Adrenal gland (tissue), 12 donors: ENCODE data around the gene PRKACB. TPM values are rescaled to one million over a fixed set of nuclear protein-coding genes. Genes with fewer than 3 reads are reported as not detected.

ENCODE experiments used
- DNase-seq, 7 donors: peaks; one replicate each; pipeline ENCODE4 v3.0.0-alpha.2; 2019 to 2020
- H3K27ac ChIP-seq, 5 donors: fragments of 200-600 bp; sonication (generic) in 4 of 5; 1 replicate in 3 of 5; 2 replicates in 2 of 5; pipeline versions ENCODE4 v1.5.1 to v1.8.0; 2016 to 2020; ENCODE audit warnings: mild to moderate bottlenecking in 1 of 5
- H3K27me3 ChIP-seq: fragments of 200-600 bp; 2 replicates; pipeline ENCODE4 v1.8.0; 2021
- H3K36me3 ChIP-seq, 2 donors: fragments of 200-600 bp; replicated peaks in 1 of 2; 1 replicate in 1 of 2; 2 replicates in 1 of 2; pipeline versions ENCODE4 v1.5.1 to v1.8.0; 2018 to 2022
- H3K4me1 ChIP-seq, 2 donors: fragments of 200-600 bp; replicated peaks in 1 of 2; 1 replicate in 1 of 2; 2 replicates in 1 of 2; pipeline versions ENCODE4 v1.5.1 to v1.8.0; 2018 to 2021
- H3K4me3 ChIP-seq, 4 donors: fragments of 200-600 bp; sonication (generic) in 3 of 4; one replicate each; pipeline ENCODE4 v1.5.1; 2016 to 2018
- H3K9me3 ChIP-seq, 3 donors: fragments of 200-600 bp; sonication (generic) in 1 of 3; replicated peaks in 1 of 3; 1 replicate in 2 of 3; 2 replicates in 1 of 3; pipeline versions ENCODE4 v1.5.1 to v1.8.0; 2016 to 2021
- CTCF ChIP-seq, 6 experiments: fragments of 450-650 bp in 4 of 6; fragments of 200-600 bp in 2 of 6; sonication (generic) in 1 of 6; IDR thresholded peaks; 1 replicate in 5 of 6; 2 replicates in 1 of 6; pipeline versions ENCODE4 v1.5.1 to v1.8.0; 2016 to 2021; ENCODE audit warnings: antibody characterized with exemption in 6 of 6, mild to moderate bottlenecking in 2 of 6, moderate library complexity in 1 of 6
- POLR2A ChIP-seq, 2 donors: fragments of 450-650 bp; IDR thresholded peaks; one replicate each; pipeline ENCODE4 v1.6.1; 2017; ENCODE audit warnings: antibody characterized with exemption in 2 of 2, mild to moderate bottlenecking in 2 of 2, moderate library complexity in 1 of 2
- WGBS, 4 donors: extraction: QIAGEN DNeasy Blood & Tissue Kit in 2 of 4; methylation state at CpG; one replicate each; pipeline versions ENCODE4 v1.1.5 to v1.1.7; 2013 to 2017; 5-methylcytosine and 5-hydroxymethylcytosine counted together
- intact Hi-C, 2 donors: fragments of 100-400 bp; cut with DNase I; formaldehyde crosslinking; loops; one replicate each; pipeline versions ENCODE4 v1.14.1 to v1.15.0; 2022 to 2023
- polyA plus RNA-seq, 3 donors: library from polyadenylated mRNA; stranded (reverse); fragments of 200-250 nt in 2 of 3; fragments of 350-450 nt in 1 of 3; fragmentation: Illumina TruSeq in 1 of 3; extraction: RNeasy Lipid Tissue Mini Kit (QIAGEN cat#74804) in 1 of 3; gene quantifications; one replicate each; pipeline ENCODE4 v1.2.3, GENCODE V29; 2013 to 2014
- total RNA-seq, 9 donors: library from RNA; depleted of rRNA in 4 of 9; stranded (reverse); fragments of >200 nt in 4 of 9; fragments of 120-200 nt in 1 of 9; fragmentation: NEBNext Ultra II Directional in 1 of 9; extraction: Animal tissue kit (Norgen Biotek cat#: 25700) in 1 of 9; gene quantifications; one replicate each; pipeline versions ENCODE4 v1.1.0 to v1.2.4, GENCODE V29; 2013 to 2023
- donor health status: healthy with polysubstance abuse.
- donor health status: Bipolar disorder and iron deficiency.
- donor health status: DM: yes; HTN: yes; CAD: no.
- donor health status: DM: no; HTN: no; CAD: no.
- donor health status: DM: no; HTN: no; CAD: no.
- donor health status: DM: yes; HTN: yes; CAD: no.

PRKACB gene
- total and polyA plus RNA-seq, 12 donors: 7.7 to 79.8 (median 25.5) TPM

GRCh38 chr1:84206375-84206774, 62.3 kb downstream of the PRKACB start:
- 93 to 100% (median 96%) methylated on average over 1 of the region's 1 CpG for WGBS, 4 donors
- H3K27me3 ChIP-seq: no peaks in the 10 kb centered on the region
- H3K4me1 ChIP-seq: no peaks in the 10 kb centered on the region
- TF ChIP-seq POLR2A (IDR thresholded peaks at IDR 0.05) (no peak), CTCF (IDR thresholded peaks at IDR 0.05) (no peak)
- DNase-seq: no peak
- H3K36me3 ChIP-seq: no peaks in the 10 kb centered on the region
- no peaks in the 10 kb centered on the region for H3K9me3 ChIP-seq
- no peak overlapping the region for H3K4me3 ChIP-seq
- intact Hi-C loops: no loop called here
- no peak overlapping the region for H3K27ac ChIP-seq

GRCh38 chr1:84208935-84209334, 64.9 kb downstream of the PRKACB start:
- Histone ChIP-seq H3K27ac (no peak overlapping the region), H3K27me3 (no peaks in the 10 kb centered on the region), H3K4me3 (no peak overlapping the region), H3K4me1 (no peaks in the 10 kb centered on the region), H3K36me3 (no peaks in the 10 kb centered on the region), H3K9me3 (no peaks in the 10 kb centered on the region)
- TF ChIP-seq POLR2A (IDR thresholded peaks at IDR 0.05) (no peak), CTCF (IDR thresholded peaks at IDR 0.05) (no peak)
- intact Hi-C loops: no loop called here
- DNase-seq: no peak

GRCh38 chr1:84214115-84214956, 70.3 kb downstream of the PRKACB start:
- TF ChIP-seq POLR2A (IDR thresholded peaks at IDR 0.05): no peak
- TF ChIP-seq CTCF (IDR thresholded peaks at IDR 0.05): no peak
- WGBS, 4 donors: 92 to 96% (median 96%) methylated on average over 8 of the region's 8 CpGs
- intact Hi-C loops: no loop called here

GRCh38 chr1:84217239-84217638, 73.2 kb downstream of the PRKACB start:
- Histone ChIP-seq H3K9me3 (no peaks in the 10 kb centered on the region), H3K27ac (no peak overlapping the region), H3K4me1 (no peaks in the 10 kb centered on the region), H3K27me3 (no peaks in the 10 kb centered on the region), H3K36me3 (no peaks in the 10 kb centered on the region), H3K4me3 (no peak overlapping the region)
- TF ChIP-seq CTCF (IDR thresholded peaks at IDR 0.05): no peak
- no peak for TF ChIP-seq POLR2A (IDR thresholded peaks at IDR 0.05)
- intact Hi-C loops: no loop called here
- no peak for DNase-seq

More at GRCh38 chr1:84214115-84214956, 70.3 kb downstream of the PRKACB start:
- Histone ChIP-seq H3K4me3 (no peak overlapping the region), H3K36me3 (no peaks in the 10 kb centered on the region), H3K9me3 (no peaks in the 10 kb centered on the region), H3K27me3 (no peaks in the 10 kb centered on the region), H3K4me1 (no peaks in the 10 kb centered on the region), H3K27ac (no peak overlapping the region)
- DNase-seq: no peak
